DMS 273 (cell line): ENCODE data around the gene CGREF1.
A peak's percentile ranks its signal among the peaks of the same experiment; 100 is the strongest.
"Not testable (repeated sequence)": the region's sequence is repeated elsewhere in the genome, so short reads cannot be mapped to it uniquely, and the experiment has no call there.

Source experiments
- DNase-seq: peaks from one replicate; lab custom pipeline; 2025; ENCODE audit not compliant: unreplicated experiment; lab: John Stamatoyannopoulos, UW

Gene CGREF1

DNA sequence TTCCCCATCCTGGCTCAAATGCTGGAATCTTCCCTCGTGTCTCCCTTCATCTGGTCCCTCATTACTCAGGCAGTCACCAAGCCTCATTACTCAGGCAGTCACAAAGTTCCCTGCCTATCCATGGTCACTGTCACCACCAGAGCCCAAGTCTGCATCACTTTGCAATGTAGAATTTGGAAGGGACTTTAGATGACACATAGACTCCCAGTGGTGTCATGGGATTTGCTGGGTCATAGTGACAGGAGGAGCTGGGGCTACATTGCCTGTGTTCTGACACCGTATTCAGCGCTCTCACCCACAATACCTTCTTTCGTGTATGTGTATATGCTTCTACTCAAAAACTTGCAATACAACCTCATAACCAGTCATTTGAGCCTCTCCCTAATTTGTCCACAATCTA, 42.6 kb downstream of the CGREF1 start:
- no peak for DNase-seq

DNA sequence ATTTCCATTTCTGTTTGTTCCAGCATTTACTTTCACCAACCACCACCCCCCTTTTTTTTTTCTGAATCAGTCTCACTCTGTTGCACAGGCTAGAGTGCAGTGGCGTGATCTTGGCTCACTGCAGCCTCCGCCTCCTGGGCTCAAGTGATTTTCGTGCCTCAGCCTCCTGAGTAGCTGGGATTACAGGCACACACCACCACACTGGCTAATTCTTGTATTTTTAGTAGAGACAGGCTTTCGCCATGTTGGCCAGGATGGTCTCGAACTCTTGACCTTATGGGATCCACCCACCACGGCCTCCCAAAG, 43.4 kb downstream of the CGREF1 start:
- DNase-seq = not testable (repeated sequence)

DNA sequence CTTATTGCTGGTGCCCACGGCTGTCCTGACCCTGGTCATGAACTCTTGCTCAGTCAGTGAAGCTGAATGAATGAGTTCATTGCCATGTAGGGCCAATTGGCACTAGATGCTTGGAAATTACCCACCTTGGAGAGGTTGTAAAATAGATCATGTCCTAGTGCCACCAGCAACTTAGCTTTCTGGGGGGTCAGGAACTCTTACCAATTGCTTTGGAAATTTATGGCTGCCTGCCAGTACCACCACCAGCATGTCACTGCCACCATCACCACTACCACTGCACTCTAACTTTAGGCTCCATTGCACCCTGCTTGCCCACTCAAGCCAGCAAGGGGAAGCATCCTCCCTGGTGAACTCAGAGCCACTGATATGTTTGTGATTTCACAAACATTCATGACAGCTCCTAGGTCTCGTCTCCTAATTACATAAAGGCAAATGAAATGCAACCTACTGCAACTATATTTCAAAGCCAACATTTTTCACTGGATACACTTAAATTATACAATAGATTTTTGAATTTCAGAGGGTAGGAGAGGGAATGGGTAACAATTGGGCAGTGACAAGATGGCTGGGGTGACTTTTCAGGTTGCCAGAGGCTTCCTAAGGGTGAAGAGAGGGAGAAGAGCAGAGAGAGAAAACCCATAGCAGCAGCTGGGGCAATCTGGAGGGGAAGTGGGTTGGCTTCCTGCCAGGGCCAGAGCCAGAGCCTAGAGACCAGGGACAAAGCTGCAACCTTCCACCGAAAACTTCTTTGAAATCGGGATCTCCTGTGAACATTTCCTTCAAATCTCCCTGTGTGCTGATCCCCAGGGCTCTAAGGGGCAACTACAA, 44.0 kb downstream of the CGREF1 start:
- DNase-seq = peak; percentile 84

DNA sequence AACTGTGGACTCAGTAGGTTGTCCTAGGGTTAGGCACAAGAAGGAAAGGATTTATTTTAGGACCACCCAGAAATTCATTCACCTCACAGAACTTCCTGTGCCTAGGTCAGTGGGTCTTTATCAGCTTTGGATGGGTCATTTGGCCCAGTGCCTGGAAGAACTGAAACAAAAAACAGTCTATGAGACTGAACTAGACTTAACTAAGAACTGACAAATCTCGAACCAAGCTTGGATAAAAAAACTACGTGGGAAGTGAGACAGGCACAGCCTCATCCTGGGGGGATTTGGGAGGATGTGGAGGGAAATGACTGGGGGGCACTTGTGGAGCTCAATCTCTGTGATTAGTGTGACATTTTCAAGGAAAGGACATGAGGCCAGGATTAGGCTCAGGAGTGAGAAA, 45.1 kb downstream of the CGREF1 start:
- DNase-seq = no peak

DNA sequence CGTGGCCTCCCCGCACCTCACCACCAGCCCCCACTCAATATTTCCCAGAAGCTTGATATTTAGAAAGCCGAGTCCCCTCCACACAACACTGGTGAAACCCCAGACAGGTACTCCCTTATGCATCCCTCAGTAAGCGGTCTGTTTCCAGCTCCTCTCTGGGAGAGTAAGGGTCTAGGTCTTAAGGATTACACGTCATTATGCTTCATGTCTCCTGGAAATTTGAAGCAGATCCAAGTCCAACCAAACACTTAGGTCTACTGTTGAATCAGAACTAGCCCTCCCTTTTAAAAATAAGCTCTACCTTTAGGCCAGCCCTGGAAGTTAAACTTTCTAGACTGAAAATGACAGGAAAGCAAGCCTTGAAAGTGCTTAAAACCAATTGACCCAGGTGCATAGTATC, 46.0 kb downstream of the CGREF1 start:
- no peak for DNase-seq

DNA sequence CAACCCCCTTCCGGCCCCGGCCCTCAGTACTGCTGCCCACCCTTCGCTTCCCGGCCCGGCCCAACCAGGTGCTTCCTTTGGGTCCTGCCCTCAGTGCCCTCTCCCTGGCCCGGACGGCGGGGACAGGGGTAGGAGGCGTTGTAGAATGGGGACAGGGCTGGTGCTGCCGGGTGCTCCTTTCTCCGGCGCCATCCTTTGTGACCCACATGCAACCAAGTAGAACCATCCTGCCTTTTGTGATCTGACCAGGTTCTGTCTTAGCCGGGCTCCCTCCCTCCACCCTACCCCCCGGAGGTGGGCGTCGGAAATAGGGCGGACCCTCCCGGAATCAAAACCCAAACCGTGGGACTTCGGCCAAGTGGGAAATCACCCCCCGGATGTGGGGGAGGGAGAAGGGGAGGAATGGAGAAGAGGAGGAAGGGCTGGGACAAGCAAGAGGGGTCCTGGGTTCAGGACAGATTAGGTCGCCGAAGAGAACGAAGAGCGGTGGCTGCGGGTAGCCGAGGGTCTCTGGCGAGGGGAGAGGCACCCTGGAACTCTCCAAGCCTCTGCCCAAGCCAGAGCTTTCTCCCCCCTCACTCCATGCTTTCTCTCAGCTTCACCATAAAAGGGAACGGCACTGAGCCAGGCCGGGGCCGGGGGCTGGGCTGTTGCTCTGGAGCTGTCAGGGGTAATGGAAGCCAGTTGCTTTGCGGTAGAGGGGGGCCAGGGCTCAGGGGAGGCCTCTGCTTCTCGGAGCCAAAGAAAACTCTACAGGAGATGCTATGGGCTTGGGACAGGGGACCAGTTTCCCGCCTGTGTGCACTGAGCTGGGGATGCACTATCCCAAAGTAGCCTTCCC, 46.7 kb downstream of the CGREF1 start:
- peak; percentile 52 for DNase-seq

DNA sequence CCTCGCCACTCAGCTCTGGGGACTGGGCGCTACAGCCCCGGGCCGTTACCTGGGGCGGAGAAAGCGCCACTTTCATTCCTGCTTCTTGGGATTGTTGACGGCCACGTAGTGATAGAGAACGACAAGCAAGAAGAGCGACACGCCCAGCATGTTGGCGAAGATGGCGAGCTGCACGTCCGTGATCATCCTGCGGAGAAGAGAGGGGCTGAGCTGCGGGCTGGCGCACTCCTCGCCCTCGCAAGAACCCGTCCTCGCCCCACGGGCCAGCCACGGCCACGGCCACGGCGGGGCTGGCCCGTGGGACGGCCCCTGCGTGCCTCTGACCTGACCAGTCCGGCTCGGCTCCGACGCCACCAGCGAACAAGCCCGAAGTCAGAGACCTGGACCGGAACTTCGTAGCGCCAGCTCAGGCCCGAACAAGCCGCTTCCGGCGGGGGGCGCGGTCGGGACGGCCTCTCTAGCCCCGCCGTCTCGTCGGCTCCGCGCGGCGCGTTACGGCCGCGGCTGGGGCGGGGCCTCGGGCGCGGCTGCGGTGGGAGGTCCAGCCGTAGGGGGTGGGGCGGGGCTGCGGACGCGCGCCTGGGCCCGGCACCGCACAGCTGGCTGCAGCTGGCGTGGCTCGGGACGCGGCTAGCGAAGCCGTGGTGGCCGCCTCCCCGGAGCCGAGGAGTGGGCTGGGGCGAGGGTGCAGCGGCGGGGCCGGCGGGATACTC, 47.5 kb downstream of the CGREF1 start, which contains the start of gene OST4:
OST4 (minus strand) TSS at position 378 of the 713 bp plus-strand sequence.
- peak; percentile 97 for DNase-seq

DNA sequence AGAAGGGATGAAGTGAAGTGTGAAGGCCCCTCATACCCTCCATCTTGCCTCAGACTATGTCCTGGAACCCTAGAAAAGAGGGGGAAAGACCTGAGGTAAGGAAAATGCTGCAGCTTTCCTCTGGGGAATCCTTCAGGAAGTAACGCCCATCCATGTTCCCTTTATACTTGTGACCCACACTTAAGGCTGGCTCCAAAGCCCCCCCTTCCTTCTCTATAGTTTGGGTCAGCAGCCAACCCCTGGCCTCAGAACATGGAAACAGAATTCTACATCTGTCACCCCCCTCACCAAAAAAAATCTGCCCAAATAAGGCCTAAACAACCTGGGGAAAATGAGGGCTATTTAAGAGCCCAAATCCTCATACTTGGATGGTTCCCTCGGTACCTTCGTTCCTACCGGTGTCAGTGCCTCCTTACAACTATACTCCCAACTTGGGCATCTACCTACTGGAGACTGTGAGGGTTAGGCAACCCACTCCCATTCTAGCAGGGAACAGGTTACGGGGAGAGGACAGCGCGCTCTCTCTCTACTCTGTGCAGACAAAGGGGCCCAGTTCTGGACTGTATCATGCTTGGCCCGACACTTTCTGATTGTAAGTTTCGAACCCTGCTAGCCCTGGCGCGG, 48.2 kb downstream of the CGREF1 start:
- no peak for DNase-seq

DNA sequence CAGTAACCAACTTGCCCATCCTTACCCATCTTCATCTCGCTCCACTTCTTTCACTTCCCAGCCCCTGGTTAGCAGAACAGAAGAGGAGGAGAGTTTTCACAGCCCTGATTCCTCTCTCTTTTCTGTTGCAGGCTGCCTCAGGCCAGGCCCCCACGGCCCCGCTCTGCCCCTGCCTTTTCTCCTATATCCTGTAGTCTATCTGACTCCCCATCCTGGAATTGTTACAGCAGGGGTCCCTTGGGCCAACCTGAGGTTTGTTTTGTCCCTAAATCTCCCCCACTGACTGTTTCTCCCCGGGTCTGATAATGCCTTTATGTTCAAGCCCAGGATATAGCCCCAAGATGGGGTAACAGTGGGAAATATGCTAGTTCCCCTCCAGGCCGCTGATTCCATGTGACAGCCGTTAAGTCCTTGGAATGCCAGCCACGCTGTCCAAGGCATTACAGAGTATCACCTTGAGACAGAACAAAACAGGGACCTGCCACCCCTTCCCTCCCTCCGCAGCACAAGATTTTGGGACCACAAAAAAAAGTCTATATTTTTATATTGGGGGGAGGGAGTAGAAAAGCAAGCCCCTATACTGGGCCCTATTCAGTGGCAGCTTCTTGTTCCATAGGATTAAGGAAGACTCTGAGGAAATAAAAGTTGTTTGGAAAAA, 48.8 kb downstream of the CGREF1 start:
- DNase-seq = no peak

DNA sequence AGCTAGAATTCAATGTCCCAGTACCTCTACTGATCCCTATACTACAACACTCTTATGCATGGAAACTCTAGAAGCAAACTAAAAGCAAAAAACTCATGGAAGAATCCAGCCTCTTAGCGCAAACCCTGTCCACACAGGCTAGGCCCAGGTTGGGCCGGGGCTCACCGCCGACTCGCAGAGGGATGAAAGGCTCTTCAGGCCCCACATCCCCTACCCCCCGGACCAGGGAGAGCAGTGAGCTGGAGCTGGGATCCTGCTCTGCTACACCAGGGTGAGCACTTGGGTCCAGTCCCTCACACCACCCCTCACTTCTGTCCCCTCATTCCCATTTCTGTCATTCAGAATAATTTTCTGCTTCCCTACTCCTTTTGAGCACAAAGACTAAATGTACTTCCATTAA, 49.5 kb downstream of the CGREF1 start:
- DNase-seq = no peak

DNA sequence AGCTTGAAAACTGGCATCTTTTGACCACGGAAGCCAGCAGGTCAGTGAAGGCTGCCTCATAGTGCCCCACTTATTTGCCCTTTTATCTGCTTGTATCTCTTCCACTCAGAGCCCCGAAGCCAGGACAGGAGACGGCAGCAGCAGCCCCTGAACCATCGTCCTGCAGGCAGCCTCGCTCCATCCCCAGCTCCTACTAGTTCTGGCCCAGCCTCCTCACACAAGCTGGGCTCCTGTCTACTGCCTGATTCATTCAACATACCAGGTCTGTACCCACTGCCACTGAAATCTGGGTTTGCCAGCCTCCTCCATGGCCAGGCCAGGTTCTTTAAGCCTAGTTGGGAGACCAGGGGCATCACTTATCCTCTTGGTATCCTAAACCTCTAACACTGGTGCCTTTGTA, 51.5 kb downstream of the CGREF1 start:
- no peak for DNase-seq

DNA sequence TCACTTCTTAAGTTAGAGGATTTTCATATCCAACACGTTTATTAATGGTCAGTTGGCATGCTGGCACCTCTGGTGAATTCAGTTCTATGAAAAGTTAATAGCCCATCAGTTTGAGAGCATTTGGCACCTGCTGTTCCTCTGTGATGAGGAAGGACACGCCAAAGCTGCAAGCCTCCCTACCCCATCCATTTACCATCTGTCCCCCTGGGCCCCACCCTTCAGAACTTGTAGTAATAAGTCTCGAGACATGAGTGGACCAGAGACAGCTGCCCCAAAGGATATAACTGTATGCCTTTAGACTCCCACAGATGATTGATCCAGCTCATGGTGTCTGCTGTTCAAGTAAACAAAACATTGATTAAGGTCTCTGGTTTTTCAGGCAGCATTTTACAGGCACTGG, 53.8 kb downstream of the CGREF1 start:
- DNase-seq = peak; percentile 51

DNA sequence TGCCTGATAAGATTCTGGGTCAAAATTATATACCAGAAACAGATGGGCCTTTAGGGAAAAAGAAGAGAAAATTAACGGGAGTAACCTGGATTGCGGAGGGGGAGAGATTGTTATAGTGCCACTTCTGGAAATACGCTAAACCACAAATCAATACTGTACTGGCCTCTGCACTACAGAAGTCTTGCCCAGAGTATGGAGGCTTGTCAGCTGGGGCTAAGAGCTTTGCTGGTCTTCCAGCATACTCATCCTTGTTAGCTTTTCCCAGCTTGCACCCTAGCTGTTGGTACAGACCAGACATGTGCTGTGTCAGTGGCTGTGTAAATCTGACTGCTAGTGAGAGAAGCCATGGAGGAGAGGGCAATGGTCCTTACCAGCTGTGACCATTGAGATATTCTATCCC, 58.6 kb downstream of the CGREF1 start:
- DNase-seq = no peak

DNA sequence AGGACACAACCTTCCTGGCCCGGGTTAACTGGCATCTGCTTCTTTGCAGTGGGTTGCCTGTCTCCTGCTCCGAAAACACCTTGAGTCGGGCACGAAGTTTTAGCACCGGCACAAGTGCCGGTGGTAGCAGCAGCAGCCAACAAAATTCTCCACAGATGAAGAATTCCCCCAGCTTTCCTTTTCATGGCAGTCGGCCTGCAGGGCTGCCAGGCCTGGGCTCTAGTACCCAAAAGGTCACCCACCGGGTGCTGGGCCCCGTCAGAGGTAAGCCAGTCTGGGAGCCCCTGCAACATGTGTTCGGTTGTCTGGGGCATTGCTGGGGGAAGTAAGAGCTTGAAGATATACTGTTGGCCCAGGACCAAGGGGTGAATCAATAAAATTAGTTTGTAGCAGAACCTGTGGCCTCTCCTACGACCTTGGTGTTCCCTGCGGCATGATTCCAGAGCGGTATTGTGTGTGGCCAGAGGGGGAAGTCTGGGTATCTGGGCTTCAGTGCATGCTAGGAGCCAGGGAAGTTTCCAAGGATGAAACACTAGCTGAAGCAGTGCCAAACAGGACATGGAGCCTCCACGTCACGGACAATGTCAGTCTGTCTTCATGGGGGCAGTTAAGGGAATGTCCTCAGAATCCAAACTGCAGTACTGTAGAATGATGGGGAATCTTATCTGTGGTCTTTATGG, 59.6 kb downstream of the CGREF1 start:
- DNase-seq = no peak

DNA sequence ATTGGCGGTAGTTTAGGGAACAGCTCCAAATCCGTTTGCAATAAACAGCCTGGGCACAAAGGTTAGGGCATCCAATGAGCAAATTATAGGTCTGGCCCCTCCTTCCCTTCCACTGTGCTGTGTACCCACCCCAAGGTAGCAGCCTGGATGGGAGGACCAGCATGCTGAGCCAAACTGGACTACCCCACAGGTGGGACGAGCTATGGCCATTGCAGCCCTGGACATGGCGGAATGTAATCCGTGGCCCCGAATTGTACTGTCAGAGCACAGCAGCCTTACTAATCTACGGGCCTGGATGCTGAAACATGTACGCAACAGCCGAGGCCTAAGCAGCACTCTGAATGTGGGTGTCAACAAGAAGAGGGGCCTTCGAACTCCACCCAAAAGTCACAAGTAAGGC, 60.7 kb downstream of the CGREF1 start:
- DNase-seq = no peak

DNA sequence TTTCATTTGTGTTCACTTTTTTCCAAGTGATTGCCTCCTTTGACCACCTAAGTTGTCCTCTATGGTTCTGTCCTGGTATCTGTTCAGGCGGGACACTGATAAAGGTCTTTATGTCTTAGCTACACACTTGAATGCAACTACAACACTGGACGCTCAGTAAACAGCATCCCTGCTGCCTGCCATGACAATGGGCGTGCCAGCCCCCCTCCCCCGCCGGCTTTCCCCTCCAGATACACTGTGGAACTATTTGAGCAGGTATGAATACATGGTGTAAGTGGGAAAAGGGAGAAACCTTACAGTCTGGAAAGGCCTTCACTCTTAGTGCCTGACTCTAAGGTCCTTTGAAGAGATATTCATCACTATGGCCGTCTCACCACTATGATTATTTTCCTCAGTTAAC, 61.7 kb downstream of the CGREF1 start:
- no peak for DNase-seq

DNA sequence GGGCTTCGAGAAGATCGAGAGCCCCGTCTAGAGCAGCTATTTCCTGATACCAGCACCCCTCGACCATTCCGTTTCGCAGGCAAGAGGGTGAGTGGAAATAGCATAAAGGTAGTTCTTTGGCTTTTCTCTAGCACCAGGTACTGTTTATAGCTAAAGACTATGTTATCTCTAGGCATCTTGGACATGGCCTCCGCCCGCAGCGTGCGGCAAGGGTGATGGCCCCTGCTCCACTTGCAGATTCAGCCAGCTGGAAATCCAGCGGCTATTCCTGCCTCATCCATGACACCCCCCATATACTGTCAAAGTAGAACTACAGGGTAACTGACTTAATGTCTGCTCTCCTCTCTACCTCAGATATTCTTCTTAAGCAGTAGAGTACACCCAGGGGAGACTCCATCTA, 64.2 kb downstream of the CGREF1 start:
- DNase-seq = no peak

DNA sequence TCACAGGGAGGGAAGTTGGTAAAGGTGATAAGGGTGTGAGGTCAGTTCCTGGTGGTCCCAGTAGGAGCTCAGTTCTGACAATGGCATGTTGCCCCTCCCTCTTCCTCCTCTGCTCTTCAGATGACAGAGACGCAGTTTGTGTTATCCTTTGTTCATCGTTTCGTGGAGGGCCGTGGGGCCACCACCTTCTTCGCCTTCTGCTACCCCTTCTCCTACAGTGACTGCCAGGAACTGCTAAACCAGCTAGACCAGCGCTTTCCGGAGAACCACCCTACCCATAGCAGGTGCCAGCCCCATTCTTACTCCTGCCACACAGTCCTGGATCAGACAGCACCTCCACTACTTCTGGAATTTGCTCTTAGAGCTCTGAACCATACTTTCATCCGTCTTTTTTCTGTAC, 65.2 kb downstream of the CGREF1 start:
- no peak for DNase-seq

DNA sequence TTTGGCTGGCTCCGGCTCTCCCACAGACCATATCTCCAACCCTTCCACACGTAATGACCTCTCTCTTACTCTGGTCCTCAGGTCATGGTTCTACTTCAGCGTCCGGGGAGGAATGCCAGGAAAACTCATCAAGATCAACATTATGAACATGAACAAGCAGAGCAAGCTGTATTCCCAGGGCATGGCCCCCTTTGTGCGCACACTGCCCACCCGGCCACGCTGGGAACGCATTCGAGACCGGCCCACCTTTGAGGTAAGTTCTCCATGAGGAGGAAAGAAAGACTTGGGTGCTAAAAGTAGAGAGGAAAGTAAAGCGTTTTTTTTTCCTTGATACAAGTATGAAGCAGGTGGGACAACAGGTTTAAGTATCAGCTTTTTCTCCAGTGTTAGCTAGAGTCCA, 65.6 kb downstream of the CGREF1 start:
- DNase-seq = no peak

DNA sequence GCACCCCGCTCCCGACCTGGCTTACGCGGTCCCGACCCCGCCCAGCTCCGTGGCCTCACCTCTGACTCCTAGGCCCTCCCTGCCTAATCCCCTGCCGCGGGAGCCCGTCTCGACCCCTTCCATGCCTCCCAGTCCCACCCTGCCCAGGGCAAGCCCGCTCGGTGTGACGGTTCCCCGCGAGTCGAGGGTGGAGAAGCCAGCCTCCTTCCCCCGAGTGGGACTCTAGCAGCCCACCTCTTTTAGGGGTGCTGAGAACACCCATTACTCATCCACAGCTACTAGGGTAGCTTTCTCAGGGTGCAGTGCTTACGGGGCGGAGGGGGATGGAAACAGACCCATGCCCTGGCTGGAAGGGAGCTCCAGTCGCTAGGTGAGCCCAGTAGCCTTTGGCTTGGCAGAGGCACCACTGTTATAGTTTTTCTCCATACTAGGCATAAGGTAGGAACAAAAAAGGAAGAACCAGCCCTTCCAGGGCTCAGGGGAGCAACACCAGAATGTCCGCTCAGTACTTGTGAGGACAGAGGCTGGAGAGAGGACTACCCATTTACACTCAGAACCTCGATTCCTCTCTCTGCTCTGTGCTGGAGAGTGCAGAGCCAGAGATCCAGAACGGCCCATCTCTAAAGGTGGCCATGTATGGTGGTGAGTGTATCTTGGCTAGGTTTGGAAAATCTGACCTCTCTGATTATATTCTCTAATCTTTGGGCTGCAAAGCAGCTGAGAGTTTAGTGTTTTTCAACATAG, 66.9 kb downstream of the CGREF1 start:
- peak; percentile 37 for DNase-seq
